Middle frontal gyrus (tissue), 1 donor: ENCODE data around the gene ZEB2.

Experiments
- DNase-seq: peaks from one replicate; pipeline ENCODE4 v3.0.0-alpha.2; 2015; ENCODE audit warnings: low spot score; ENCODE audit errors: extremely low spot score

ZEB2 gene

GRCh38 chr2:144453486-144454158 lies 66.3 kb downstream of the ZEB2 start:
- no peak for DNase-seq

GRCh38 chr2:144452989-144453336 lies 67.0 kb downstream of the ZEB2 start:
- no peak for DNase-seq

- no peak for DNase-seq
These were observed 67.5 kb downstream of the ZEB2 start for GRCh38 chr2:144452169-144452988.

GRCh38 chr2:144451443-144451842 lies 68.5 kb downstream of the ZEB2 start:
- no peak for DNase-seq

- DNase-seq: no peak
These were observed 70.9 kb downstream of the ZEB2 start for GRCh38 chr2:144449028-144449406.

GRCh38 chr2:144448389-144449027 lies 71.4 kb downstream of the ZEB2 start:
- DNase-seq: no peak

GRCh38 chr2:144447535-144447934 lies 72.4 kb downstream of the ZEB2 start:
- DNase-seq: no peak

- DNase-seq: no peak
These were observed 73.8 kb downstream of the ZEB2 start for GRCh38 chr2:144446136-144446535.

GRCh38 chr2:144445196-144445595 lies 74.7 kb downstream of the ZEB2 start:
- no peak for DNase-seq

- no peak for DNase-seq
These were observed 75.8 kb downstream of the ZEB2 start for GRCh38 chr2:144443837-144444817.

- DNase-seq: no peak
These were observed 78.2 kb downstream of the ZEB2 start for GRCh38 chr2:144441711-144442141.

GRCh38 chr2:144439993-144440392 lies 79.9 kb downstream of the ZEB2 start:
- no peak for DNase-seq

GRCh38 chr2:144438801-144439631 lies 80.9 kb downstream of the ZEB2 start:
- DNase-seq: no peak

- no peak for DNase-seq
These were observed 82.3 kb downstream of the ZEB2 start for GRCh38 chr2:144437636-144438035.

- DNase-seq: no peak
These were observed 85.3 kb downstream of the ZEB2 start for GRCh38 chr2:144434425-144435222.

- DNase-seq: no peak
These were observed 87.0 kb downstream of the ZEB2 start for GRCh38 chr2:144432921-144433320.

- DNase-seq: no peak
These were observed 87.9 kb downstream of the ZEB2 start for GRCh38 chr2:144431998-144432397.

GRCh38 chr2:144431392-144431783 lies 88.5 kb downstream of the ZEB2 start:
- no peak for DNase-seq

- no peak for DNase-seq
These were observed 89.1 kb downstream of the ZEB2 start for GRCh38 chr2:144430722-144431391.
